Measurements from ENCODE around the gene ATOSB.
A peak's percentile ranks its signal among the peaks of the same experiment; 100 is the strongest.

Gene ATOSB

GRCh38 chr9:35112257-35113020 lies 3.2 kb downstream of the ATOSB start:
- DNase-seq, result no peak

DNA sequence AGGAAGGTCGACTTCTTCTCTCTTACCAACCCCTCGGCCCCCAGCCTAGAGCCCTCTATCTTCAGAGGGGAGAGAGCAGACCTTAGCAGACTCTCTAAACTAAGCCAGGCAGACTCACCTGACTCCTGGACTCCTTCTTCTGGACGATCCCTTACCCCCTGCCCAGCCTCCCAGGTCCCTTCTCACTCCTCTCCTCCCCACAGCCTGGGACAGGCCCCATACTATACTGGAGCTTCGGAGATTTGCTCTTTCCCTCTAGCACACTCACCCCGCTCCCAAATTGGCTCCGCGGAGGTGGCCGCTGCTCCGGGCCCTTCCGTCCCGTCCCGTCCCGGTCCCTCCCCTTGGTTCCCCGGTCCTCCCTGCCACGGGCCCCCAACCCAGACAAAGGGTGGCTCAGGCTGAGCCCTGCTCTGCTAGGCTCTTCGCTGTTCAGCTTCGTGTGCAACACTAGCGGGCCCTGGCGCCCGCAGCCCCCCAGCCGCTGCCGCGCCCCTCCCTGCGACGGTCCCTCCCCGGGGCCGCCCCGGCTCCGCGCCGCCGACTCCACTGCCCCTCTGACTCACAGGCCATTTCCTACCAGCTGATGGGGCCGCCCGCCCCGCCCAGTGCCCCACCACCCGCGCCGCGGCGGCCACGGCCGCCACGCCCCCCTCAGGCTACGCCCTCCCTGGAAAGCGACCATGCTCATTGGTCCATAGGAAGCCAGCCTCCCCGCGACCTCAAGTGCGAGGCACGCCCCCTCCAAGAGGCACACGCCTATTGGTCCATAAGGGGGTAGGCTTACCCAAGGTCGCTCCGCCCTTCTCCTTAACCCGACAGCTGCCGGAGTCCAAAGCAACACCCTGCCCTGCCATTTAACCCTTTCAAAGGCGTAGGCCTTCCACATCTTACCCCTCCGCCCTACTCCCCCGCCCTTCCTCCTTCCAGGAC lies 4.4 kb downstream of the ATOSB start:
- peak; percentile 98 for DNase-seq

DNA sequence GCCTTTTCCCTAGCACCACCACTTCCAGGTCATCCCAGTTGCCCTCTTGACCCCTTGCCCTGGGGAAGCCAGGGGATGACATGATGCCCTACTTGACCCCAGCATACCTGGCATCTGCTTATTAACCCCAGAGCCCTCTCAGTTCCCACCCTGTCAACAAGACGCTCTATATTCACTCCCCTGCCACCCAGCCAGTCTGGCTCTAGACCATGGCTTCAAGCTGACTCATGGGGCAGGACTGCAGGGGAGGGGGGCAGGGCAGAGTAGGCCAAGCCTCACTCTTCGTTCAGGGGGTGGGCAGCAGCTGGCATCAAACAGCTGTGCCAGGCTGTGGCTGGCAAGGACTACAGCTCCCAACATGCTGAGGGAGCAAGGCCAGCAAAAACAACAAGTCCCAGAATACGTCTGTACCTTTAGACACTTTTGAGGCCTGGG lies 5.3 kb downstream of the ATOSB start:
- DNase-seq, result no peak

GRCh38 chr9:35108946-35109575 lies 6.6 kb downstream of the ATOSB start:
- DNase-seq, result no peak

GRCh38 chr9:35108461-35108860 lies 7.2 kb downstream of the ATOSB start:
- DNase-seq, result no peak

GRCh38 chr9:35107297-35108290 lies 8.1 kb downstream of the ATOSB start:
- no peak for DNase-seq

DNA sequence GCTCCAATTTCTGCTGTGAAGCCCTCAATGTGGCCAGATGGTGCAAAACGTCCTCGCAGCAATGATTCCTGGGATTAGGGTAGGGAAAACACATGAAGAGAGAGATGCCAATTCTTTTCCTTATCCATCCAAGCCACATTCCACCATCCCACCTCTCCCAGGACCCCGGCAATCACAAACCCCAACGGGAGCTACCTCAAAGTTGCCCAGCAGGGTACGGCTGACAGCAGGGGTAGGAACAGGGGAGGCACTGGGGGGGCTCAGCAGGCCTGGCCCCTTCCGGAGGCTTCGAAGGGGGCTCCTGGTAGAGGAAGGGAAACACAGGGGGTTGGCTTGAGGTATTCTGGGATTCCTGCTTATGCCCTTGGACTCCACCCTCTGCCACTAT lies 9.3 kb downstream of the ATOSB start:
- DNase-seq, result no peak

DNA sequence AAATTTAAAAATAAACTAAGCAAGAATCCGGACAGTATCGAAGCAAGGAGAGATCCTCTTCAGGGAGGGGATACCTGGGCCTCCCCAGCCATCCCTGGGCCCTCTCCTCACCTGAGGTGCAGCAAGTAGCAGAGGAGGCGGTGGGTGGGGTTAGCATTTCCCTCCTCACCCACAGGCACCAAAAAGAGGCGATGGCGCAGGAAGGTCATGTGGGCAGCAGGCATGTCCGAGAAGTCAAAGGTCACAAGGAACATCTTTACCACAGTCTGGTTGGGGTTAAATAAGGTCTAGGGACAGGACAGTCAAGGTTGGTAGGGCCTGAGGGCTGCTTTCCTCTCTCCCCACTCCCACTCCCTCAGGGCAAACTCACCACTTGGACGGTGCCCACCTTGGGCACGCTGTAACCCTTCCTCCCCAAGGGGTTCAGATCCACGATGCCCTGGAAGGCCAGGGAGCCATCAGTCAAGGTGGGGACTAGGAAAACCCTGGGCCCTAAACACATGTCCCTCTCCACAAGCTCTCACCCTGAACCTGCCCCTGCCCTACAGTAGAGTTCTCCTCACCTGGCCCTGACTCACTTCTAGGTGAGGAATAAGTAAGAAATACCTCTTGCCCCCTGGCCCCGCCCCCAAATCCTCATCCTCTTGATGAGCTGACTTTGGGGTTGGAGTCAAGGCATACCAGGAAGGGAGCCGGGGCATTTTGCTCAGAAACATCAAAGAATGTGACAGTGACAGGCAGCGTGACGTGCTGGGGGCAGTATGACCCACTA lies 9.9 kb downstream of the ATOSB start:
- DNase-seq, result no peak

- no peak for DNase-seq
Measured at GRCh38 chr9:35105126-35105525, 10.5 kb downstream of the ATOSB start.

- no peak for DNase-seq
Measured at GRCh38 chr9:35104586-35104985, 11.1 kb downstream of the ATOSB start.

DNA sequence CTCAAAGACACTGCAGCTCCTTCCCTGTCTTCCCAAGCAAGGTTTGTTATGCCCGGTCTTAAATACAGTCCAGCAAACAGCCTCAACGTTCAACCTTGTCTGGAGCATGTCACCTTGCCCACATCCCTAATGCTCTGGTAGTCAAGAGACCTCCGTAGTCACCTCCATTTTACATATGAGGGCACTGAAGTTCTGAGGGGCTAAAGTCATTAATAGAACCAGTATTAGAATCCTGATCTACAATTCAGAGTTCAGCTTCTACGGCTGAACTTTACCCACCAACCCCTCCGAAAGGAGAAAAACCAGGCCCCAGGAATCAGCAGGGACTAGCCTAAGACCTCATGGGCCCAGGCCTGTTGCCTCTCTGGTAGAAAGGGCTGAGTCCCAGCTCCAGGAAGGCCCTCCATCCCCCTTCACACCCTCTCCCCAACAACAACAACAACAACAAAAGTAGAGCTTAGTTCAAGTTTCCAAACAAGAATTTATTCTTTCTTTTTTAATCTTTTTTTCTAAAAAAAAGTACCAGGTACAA lies 11.9 kb downstream of the ATOSB start:
- DNase-seq, result no peak

GRCh38 chr9:35102769-35103659 lies 12.6 kb downstream of the ATOSB start, which contains the start of gene STOML2:
Gene STOML2 (minus strand): TSS chr9:35103131. CDS start chr9:35103094, 37 bp downstream.
- peak; percentile 97 for DNase-seq

GRCh38 chr9:35102465-35102768 lies 13.2 kb downstream of the ATOSB start:
- no peak for DNase-seq

DNA sequence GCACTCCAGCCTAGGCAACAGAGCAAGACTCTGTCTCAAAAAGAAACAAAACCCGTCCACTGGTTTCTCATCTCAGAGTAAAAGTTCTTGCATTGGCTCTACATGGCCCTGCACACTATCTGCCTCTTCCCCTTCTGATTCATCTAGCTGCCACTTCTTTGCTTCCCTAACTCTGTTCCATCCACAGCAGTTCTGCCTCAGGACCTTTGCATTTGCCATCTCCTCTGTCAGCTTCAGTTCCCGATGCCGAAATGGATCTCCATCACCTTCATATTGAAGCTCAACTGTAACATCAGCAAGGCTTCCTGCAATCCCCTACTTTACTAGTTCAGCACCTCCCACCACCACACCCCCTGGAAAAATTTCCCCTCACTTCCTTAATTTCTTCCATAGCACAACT lies 18.1 kb downstream of the ATOSB start:
- DNase-seq, result no peak

- peak; percentile 92 for DNase-seq
Measured at GRCh38 chr9:35096035-35096849, 19.4 kb downstream of the ATOSB start, which contains the start of gene PIGO. Gene PIGO (minus strand): TSS chr9:35096591. CDS start chr9:35095565, 1,026 bp downstream.

DNA sequence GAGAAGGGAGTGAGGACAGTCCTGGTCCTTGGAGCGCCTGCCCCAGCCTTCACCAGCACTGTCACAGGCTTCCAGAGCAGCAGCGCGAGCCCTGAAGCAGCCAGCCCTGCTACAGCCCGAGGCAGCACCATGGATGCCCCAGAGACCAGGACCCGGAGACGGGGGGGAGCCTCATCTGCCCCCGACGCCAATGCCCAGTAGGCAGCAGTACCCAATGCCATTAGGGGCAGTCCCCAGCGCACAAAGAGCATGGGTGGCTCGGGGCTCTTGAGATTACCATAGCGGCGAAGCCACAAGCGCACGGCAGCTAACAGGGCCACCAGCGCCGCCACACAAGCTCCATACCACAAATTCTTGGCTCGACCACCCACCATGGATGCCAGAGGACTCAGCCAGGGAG lies 24.1 kb downstream of the ATOSB start:
- DNase-seq, result no peak

DNA sequence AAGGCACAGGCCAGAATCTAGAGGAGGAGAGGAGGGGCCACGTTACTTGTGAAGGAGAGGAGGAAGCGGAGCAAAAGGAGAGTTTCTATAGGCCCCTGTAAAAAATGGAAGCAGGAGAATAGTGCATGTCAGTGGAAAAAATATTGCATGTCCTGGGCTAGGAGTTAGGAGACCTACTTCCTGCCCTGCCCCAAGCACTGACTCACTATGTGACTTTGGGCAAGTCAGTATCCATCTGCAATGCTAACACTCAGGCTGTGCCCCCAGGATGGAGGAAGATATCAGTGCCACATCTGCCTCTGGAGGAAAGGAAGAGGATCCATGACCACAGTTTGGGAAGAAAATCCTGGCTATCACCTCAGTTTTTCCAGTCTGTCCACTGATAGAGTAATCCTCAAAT lies 26.2 kb downstream of the ATOSB start:
- DNase-seq, result no peak

- no peak for DNase-seq
Measured at GRCh38 chr9:35085078-35085477, 30.6 kb downstream of the ATOSB start.
